ENCODE results near the gene COL28A1.

COL28A1 gene

DNA sequence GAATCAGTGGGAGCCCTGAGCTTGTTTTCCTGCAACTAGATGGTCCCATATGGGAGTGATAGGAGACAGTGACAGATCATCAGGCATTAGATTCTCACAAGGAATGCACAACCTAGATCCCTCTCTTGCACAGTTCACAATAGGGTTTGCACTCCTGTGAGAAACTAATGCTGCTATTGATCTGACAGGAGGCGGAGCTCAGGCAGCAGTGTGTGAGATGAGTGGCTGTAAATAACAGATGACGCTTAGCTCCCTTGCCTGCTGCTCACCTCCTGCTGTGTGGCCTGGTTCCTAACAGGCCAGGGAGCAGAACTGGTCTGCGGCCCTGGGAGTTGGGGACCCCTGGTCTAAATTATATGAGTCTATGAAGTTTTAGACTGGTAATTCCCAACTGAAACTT is 34.9 kb upstream of the COL28A1 start:
- Histone ChIP-seq H3K36me3 (ENCODE audit: insufficient read depth, low read length) (peaks cover 7% of the 10 kb centered on the region; the same call in 1 of the 2 replicates), H3K4me1 (ENCODE audit: insufficient read depth, low read length) (peaks cover 35% of the 10 kb centered on the region), H3K9me3 (ENCODE audit: insufficient read depth, low read length, severe bottlenecking) (no peaks in the 10 kb centered on the region), H3K4me3 (ENCODE audit: low read depth in 1 of 2, low read length in 2 of 2) (no peak overlapping the region), H3K27me3 (ENCODE audit: insufficient read depth, low read length, poor library complexity) (no peaks in the 10 kb centered on the region), H4K20me1 (ENCODE audit: insufficient read depth, low read length) (no peaks in the 10 kb centered on the region), H3K27ac (ENCODE audit: low read length) (no peak overlapping the region), H3K79me2 (ENCODE audit: insufficient read depth, low read length) (peaks cover 29% of the 10 kb centered on the region), H3K9ac (ENCODE audit: low read depth, low read length) (no peak overlapping the region), H2AFZ (ENCODE audit: low read depth, low read length) (no peak overlapping the region), H3K4me2 (ENCODE audit: insufficient read depth, low read length) (no peak overlapping the region)
- DNase-seq (no peak), ATAC-seq (ENCODE audit: insufficient read depth, low read depth) (no peak)
- TF ChIP-seq EZH2 (IDR thresholded peaks at IDR 0.05; ENCODE audit: borderline replicate concordance, low read depth, low read length, severe bottlenecking) (no peak), CTCF (IDR thresholded peaks at IDR 0.05; ENCODE audit: borderline replicate concordance, extremely low read depth, low read length, poor library complexity, severe bottlenecking) (no peak)

- H3K36me3 ChIP-seq (ENCODE audit: insufficient read depth, low read length), result peaks cover 7% of the 10 kb centered on the region; the same call in 1 of the 2 replicates
- no peak for DNase-seq
- H3K4me2 ChIP-seq (ENCODE audit: insufficient read depth, low read length), result peak overlapping the region; percentile 74; the same call in 1 of the 2 replicates
- peaks cover 29% of the 10 kb centered on the region for H3K79me2 ChIP-seq (ENCODE audit: insufficient read depth, low read length)
- no peaks in the 10 kb centered on the region for H3K27me3 ChIP-seq (ENCODE audit: insufficient read depth, low read length, poor library complexity)
- H3K9ac ChIP-seq (ENCODE audit: low read depth, low read length), result no peak overlapping the region
- TF ChIP-seq EZH2 (IDR thresholded peaks at IDR 0.05; ENCODE audit: borderline replicate concordance, low read depth, low read length, severe bottlenecking), result no peak
- no peak for TF ChIP-seq CTCF (IDR thresholded peaks at IDR 0.05; ENCODE audit: borderline replicate concordance, extremely low read depth, low read length, poor library complexity, severe bottlenecking)
- no peaks in the 10 kb centered on the region for H3K9me3 ChIP-seq (ENCODE audit: insufficient read depth, low read length, severe bottlenecking)
- no peaks in the 10 kb centered on the region for H4K20me1 ChIP-seq (ENCODE audit: insufficient read depth, low read length)
- H3K4me3 ChIP-seq (ENCODE audit: low read depth in 1 of 2, low read length in 2 of 2), result no peak overlapping the region
- H3K27ac ChIP-seq (ENCODE audit: low read length), result no peak overlapping the region
- no peak overlapping the region for H2AFZ ChIP-seq (ENCODE audit: low read depth, low read length)
- no peak for ATAC-seq (ENCODE audit: insufficient read depth, low read depth)
- peaks cover 40% of the 10 kb centered on the region for H3K4me1 ChIP-seq (ENCODE audit: insufficient read depth, low read length)
These were observed 33.9 kb upstream of the COL28A1 start for GRCh38 chr7:7569615-7570014.

DNA sequence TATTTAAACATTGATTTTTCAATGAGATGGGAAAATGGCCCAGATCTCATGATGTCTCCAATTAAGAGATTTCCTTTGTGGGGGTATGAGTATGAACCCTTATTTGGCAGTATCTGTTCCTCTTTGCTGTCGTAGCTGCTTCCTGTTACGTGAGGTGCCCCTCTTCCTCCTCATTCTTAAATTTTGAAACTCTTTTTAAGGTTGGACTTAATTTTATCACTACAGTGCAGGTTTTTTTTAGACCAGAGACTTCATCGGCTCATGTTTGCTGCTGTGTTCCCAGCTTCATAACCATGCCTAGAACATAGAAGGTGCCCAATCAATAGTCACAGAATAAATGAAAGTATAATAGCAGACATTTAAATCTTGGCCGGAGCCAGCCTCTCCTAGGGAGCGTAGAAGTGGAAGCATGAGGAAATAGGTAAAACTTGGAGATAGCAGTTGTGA is 33.4 kb upstream of the COL28A1 start:
- no peaks in the 10 kb centered on the region for H3K9me3 ChIP-seq (ENCODE audit: insufficient read depth, low read length, severe bottlenecking)
- peaks cover 29% of the 10 kb centered on the region for H3K79me2 ChIP-seq (ENCODE audit: insufficient read depth, low read length)
- no peaks in the 10 kb centered on the region for H3K27me3 ChIP-seq (ENCODE audit: insufficient read depth, low read length, poor library complexity)
- peak overlapping the region; percentile 74; the same call in 1 of the 2 replicates for H3K4me2 ChIP-seq (ENCODE audit: insufficient read depth, low read length)
- H3K9ac ChIP-seq (ENCODE audit: low read depth, low read length), result no peak overlapping the region
- no peak for ATAC-seq (ENCODE audit: insufficient read depth, low read depth)
- no peak overlapping the region for H3K4me3 ChIP-seq (ENCODE audit: low read depth in 1 of 2, low read length in 2 of 2)
- H4K20me1 ChIP-seq (ENCODE audit: insufficient read depth, low read length), result no peaks in the 10 kb centered on the region
- peaks cover 40% of the 10 kb centered on the region for H3K4me1 ChIP-seq (ENCODE audit: insufficient read depth, low read length)
- no peak for DNase-seq
- peaks cover 7% of the 10 kb centered on the region; the same call in 1 of the 2 replicates for H3K36me3 ChIP-seq (ENCODE audit: insufficient read depth, low read length)
- H2AFZ ChIP-seq (ENCODE audit: low read depth, low read length), result no peak overlapping the region
- H3K27ac ChIP-seq (ENCODE audit: low read length), result no peak overlapping the region
- TF ChIP-seq CTCF (IDR thresholded peaks at IDR 0.05; ENCODE audit: borderline replicate concordance, extremely low read depth, low read length, poor library complexity, severe bottlenecking) (no peak), EZH2 (IDR thresholded peaks at IDR 0.05; ENCODE audit: borderline replicate concordance, low read depth, low read length, severe bottlenecking) (no peak)
